ENCODE results near the gene POU2F2.

- TF ChIP-seq POLR2A (IDR thresholded peaks at IDR 0.05) = no peak
- TF ChIP-seq, protein P1, sequence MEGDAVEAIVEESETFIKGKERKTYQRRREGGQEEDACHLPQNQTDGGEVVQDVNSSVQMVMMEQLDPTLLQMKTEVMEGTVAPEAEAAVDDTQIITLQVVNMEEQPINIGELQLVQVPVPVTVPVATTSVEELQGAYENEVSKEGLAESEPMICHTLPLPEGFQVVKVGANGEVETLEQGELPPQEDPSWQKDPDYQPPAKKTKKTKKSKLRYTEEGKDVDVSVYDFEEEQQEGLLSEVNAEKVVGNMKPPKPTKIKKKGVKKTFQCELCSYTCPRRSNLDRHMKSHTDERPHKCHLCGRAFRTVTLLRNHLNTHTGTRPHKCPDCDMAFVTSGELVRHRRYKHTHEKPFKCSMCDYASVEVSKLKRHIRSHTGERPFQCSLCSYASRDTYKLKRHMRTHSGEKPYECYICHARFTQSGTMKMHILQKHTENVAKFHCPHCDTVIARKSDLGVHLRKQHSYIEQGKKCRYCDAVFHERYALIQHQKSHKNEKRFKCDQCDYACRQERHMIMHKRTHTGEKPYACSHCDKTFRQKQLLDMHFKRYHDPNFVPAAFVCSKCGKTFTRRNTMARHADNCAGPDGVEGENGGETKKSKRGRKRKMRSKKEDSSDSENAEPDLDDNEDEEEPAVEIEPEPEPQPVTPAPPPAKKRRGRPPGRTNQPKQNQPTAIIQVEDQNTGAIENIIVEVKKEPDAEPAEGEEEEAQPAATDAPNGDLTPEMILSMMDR (IDR thresholded peaks at IDR 0.05) = no peak
These were observed 18.7 kb upstream of the POU2F2 start for GRCh38 chr19:42150911-42151361.

Data from adrenal gland (tissue), 5 donors.